HL-60/S4 (cell line): ENCODE measurements around the gene ABCB4.

Experiments used
- in situ Hi-C: fragments of 300-500 bp; cut with MboI; formaldehyde crosslinking; loops from 2 replicates; pipeline ENCODE4 v1.14.3; 2022; ENCODE audit warnings: low sequenced_read_pairs

Gene ABCB4

GRCh38 chr7:87475359-87476178 lies at the start of gene ABCB4:
Gene ABCB4 (minus strand): TSS chr7:87475680. CDS start chr7:87475465, 215 bp downstream.
- in situ Hi-C loops = no loop called here

- in situ Hi-C loops = no loop called here
These were observed 43.3 kb upstream of the ABCB4 start for GRCh38 chr7:87518735-87519134.

- in situ Hi-C loops = no loop called here
These were observed 42.4 kb upstream of the ABCB4 start for GRCh38 chr7:87517891-87518290.

GRCh38 chr7:87517136-87517815 lies 41.8 kb upstream of the ABCB4 start:
- in situ Hi-C loops = no loop called here

GRCh38 chr7:87513735-87514335 lies 38.4 kb upstream of the ABCB4 start:
- in situ Hi-C loops = no loop called here

GRCh38 chr7:87512906-87513305 lies 37.4 kb upstream of the ABCB4 start:
- in situ Hi-C loops = no loop called here

GRCh38 chr7:87511510-87511909 lies 36.0 kb upstream of the ABCB4 start:
- in situ Hi-C loops = no loop called here

GRCh38 chr7:87510411-87510875 lies 35.0 kb upstream of the ABCB4 start:
- in situ Hi-C loops = no loop called here

- in situ Hi-C loops = no loop called here
These were observed 32.0 kb upstream of the ABCB4 start for GRCh38 chr7:87507446-87507845.

GRCh38 chr7:87506246-87507180 lies 31.0 kb upstream of the ABCB4 start:
- in situ Hi-C loops = no loop called here

GRCh38 chr7:87505557-87506245 lies 30.2 kb upstream of the ABCB4 start:
- in situ Hi-C loops = no loop called here

GRCh38 chr7:87505122-87505521 lies 29.6 kb upstream of the ABCB4 start:
- in situ Hi-C loops = no loop called here

- in situ Hi-C loops = no loop called here
These were observed 24.0 kb upstream of the ABCB4 start for GRCh38 chr7:87499494-87499893.

GRCh38 chr7:87498893-87499292 lies 23.4 kb upstream of the ABCB4 start:
- in situ Hi-C loops = no loop called here

- in situ Hi-C loops = no loop called here
These were observed 22.0 kb upstream of the ABCB4 start for GRCh38 chr7:87497482-87497881.

GRCh38 chr7:87495366-87495765 lies 19.9 kb upstream of the ABCB4 start:
- in situ Hi-C loops = no loop called here

- in situ Hi-C loops = no loop called here
These were observed 19.0 kb upstream of the ABCB4 start for GRCh38 chr7:87494454-87494853.

- in situ Hi-C loops = no loop called here
These were observed 7.7 kb upstream of the ABCB4 start for GRCh38 chr7:87483131-87483530.

- in situ Hi-C loops = no loop called here
These were observed 6.6 kb upstream of the ABCB4 start for GRCh38 chr7:87482115-87482514.

GRCh38 chr7:87480386-87480785 lies 4.9 kb upstream of the ABCB4 start:
- in situ Hi-C loops = no loop called here
